Body of pancreas (tissue), 4 donors: ENCODE measurements around the gene ANKLE1.

Experiments used
- CTCF ChIP-seq, 7 experiments: fragments of 450-650 bp in 4 of 7; fragments of 200-600 bp in 3 of 7; sonication (generic) in 3 of 7; IDR thresholded peaks; one replicate each; pipeline ENCODE4 v1.5.1; 2016 to 2019; ENCODE audit warnings: antibody characterized with exemption in 7 of 7
- POLR2A ChIP-seq, 3 donors: fragments of 450-650 bp; IDR thresholded peaks; one replicate each; pipeline ENCODE4 v1.6.1; 2016; ENCODE audit warnings: antibody characterized with exemption in 3 of 3, mild to moderate bottlenecking in 2 of 3

- TF ChIP-seq CTCF (IDR thresholded peaks at IDR 0.05), result no peak
- no peak for TF ChIP-seq POLR2A (IDR thresholded peaks at IDR 0.05)
These were observed 44.7 kb upstream of the ANKLE1 start for GRCh38 chr19:17236811-17237543.
